GM18499 (cell line): ENCODE measurements around the gene IPO9.
A peak's percentile ranks its signal among the peaks of the same experiment; 100 is the strongest.
"Not testable (repeated sequence)": the region's sequence is repeated elsewhere in the genome, so short reads cannot be mapped to it uniquely, and the experiment has no call there.

Source experiments
- ATAC-seq: cut with Tn5 transposase; IDR thresholded peaks from one replicate; pipeline ENCODE4 v1.9.1; 2021; ENCODE audit warnings: moderate number of reproducible peaks; ENCODE audit not compliant: insufficient read depth, unreplicated experiment

The IPO9 gene

DNA sequence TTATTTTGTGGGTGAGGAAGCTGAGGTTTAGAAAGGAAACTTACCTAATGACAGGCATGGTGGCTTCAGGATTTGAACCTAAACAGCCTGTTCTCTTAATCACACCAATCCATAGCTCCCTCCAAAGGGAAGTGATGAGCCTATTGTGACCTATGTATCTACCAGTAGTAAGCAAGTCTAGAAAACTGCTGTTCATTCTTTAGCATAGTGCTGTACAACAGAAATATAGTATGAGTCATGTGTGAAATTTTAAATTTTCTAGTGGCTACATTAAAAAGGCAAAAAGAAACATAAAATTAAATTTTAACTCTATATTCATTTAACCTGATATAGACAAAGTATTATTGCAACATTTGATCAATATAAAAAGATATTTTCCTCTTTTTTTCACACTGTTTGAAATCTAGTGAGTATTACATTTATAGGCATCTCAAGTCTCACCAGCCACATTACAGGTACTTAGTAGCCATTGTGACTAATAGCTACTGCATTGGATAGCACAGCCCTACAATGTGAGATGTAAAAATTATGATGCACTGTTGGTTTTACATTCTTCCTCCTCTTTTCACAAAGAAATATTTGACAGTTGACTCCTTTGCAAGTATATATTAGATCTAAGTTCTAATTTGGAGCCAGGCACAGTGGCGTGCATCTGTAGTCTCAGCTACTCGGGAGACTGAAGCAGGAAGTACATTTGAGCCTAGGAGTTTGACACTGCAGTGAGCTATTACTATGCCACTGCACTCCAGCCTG, 16.6 kb downstream of the IPO9 start:
- ATAC-seq, result no peak

DNA sequence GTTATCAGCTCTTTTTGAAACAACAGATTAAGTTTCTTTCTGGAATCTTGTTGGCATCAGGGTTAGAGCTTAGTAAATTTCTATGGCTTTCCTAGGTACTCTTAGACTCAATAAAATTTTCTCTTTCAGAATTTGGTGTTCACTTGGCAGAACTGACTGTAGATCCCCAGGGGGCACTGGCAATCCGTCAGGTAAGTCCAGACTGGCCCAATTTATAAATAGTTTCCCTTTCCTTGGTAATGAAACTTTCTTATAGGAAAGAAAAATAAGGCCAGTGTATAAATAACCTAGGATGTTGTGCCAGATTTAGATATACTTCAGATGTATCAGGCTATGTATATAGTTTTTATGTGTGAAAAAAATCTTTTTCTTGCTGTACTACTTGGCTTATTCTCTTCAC, 18.2 kb downstream of the IPO9 start:
- no peak for ATAC-seq

DNA sequence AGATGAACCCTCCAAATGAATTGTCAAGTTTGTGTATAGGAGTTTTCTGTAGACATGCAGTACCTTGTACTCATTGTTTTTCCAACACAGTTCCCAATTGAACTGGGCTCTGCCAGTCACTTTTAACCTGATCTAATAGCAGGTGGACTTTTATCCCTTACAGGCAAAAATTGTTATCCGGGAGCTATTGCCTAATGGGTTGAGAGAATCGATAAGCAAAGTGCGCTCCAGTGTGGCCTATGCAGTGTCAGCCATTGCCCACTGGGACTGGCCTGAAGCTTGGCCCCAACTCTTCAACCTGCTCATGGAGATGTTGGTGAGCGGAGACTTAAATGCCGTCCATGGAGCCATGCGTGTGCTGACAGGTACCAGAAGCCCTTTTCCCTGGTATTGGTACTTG, 19.3 kb downstream of the IPO9 start:
- no peak for ATAC-seq

DNA sequence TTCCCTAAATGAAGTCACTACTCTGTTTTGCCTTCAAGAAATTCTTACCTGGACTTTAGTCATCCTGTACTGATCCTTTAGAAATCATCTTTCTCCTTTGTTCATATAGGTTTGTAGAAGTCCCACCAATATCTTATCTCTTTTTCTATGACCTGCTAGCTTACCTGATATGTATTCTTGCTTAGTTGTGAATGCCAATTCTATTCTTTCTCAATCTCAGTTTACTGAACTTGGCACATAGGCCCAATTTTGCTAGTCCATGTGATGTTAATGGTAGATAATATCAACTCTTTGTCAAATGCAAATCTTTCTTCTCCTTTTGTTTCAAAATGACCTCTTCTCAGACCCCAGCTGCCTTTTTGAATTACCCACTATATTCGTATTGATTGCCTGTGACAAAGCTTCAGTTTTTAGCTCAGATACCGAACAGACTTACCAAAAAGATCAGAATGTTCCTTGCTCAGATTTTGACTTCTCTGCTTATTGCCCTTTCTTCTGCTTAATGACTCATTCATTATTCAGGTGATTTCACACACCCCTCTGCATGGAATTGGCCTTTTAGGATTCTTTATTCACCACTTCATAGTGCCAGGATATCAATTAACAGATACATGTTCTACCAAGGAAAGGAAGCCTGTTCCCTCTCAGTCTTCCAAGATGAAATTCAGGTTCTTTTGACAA, 20.6 kb downstream of the IPO9 start:
- ATAC-seq, result no peak

DNA sequence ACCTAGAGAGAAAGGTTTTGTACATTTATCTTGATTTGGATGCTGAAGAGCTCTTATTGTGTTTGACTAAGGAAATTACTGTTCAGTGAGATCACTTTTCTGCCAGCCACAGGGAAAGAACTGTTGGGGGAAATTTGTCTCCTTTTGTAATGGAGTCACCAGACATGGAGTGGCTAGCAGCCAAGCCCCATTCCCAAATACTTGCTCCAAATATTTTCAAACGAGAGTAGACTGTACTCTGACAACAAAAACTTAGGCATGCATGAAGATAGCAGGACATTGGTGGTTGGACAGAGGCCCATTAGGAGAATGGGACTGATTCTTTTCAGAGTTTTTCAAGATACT, 21.1 kb downstream of the IPO9 start:
- no peak for ATAC-seq

DNA sequence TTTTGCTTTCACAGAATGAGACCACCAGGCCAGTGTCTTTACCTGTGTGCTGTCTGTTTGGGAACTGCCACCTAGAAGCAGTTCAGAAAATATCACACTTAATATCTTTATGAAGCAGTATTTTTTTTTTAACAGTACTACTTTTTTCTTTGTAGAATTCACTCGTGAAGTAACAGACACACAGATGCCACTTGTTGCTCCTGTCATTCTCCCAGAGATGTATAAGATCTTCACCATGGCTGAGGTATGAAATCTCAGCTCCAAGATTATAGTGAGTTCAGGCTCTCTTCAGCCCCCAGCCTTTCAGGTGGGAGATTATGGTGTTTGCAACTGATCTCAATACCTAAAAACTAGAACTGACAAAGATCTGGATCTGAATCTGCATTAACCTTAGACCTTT, 23.0 kb downstream of the IPO9 start:
- ATAC-seq, result no peak

DNA sequence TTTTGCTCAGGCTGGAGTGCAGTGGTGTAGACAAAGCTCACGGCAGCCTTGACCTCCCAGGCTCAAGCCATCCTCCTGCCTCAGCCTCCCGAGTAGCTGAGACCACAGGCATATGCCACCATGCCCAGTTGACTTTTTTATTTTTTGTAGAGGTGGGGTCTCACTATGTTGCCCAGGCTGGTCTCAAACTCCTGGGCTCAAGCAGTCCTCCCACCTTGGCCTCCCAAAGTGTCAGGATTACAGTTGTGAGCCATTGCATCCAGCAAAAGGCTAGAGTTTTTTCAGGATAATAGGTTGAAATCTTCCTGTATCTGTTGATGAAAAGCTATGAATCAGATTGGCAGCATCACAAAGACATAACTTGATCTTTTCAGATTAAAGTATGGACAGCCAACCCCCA, 27.8 kb downstream of the IPO9 start:
- ATAC-seq, result not testable (repeated sequence)

DNA sequence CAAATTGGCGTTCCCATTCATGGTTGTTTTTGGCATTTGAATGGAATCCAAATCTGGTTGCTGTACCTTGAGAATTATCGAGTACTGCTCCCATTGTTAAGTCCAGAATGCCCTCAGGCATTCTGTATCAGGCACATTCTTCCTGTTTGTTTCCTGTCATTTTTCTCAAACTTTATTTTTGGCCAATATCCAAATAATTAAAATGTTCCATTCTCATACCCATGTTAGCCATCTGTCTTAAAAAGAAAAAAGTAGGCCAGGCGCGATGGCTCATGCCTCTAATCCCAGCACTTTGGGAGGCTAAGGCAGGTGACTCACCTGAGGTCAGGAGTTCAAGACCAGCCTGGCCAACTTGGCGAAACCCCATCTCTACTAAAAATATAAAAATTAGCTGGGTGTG, 30.5 kb downstream of the IPO9 start:
- ATAC-seq, result no peak

DNA sequence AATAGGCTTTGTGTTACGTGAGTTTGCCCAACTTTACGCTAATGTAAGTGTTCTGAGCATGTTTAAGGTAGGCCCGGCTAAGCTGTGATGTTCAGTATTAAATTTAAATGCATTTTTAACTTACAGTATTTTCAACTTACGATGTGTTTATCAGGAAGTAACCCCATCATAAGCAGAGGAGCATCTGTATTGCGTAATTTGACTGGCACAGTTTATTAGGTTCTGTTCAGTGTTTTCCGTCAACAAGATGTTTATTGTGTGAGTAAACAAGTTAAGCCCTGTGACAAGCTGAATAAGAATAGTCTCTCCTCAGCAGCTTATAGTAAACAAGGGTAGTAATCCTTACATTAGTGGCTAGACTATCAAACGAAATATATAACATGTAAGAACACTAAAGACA, 32.5 kb downstream of the IPO9 start:
- no peak for ATAC-seq

DNA sequence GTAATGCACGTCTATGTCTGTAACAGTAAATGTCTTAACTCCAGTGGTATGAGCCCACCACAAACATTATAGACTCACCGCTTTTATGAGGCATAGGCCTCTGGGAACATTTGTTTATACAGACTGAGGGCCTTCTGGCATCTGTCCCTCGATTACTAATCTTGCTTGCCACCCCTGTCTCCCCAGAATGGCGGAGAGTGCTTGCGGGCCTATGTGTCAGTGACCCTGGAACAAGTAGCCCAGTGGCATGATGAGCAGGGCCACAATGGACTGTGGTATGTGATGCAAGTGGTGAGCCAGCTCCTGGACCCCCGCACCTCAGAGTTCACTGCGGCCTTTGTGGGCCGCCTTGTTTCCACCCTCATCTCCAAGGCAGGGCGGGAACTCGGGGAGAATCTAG, 41.4 kb downstream of the IPO9 start:
- ATAC-seq, result no peak

DNA sequence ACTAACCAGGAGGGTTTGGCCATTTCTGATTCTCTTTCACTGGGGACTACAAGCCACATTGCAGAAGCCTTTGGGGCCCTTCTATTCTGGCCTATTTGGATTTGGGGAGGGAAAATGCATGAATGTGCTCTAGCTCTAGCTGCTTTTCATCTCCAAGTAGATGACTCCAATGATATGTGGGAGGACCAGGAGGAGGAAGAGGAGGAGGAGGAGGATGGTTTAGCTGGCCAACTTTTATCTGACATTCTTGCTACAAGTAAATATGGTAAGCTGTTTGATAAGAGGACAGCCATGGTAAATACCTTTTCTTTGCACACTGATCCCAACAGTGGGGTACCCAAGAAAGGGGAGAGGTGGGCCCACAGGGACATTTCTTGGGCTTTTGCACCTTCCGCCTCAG, 45.7 kb downstream of the IPO9 start:
- ATAC-seq, result no peak

DNA sequence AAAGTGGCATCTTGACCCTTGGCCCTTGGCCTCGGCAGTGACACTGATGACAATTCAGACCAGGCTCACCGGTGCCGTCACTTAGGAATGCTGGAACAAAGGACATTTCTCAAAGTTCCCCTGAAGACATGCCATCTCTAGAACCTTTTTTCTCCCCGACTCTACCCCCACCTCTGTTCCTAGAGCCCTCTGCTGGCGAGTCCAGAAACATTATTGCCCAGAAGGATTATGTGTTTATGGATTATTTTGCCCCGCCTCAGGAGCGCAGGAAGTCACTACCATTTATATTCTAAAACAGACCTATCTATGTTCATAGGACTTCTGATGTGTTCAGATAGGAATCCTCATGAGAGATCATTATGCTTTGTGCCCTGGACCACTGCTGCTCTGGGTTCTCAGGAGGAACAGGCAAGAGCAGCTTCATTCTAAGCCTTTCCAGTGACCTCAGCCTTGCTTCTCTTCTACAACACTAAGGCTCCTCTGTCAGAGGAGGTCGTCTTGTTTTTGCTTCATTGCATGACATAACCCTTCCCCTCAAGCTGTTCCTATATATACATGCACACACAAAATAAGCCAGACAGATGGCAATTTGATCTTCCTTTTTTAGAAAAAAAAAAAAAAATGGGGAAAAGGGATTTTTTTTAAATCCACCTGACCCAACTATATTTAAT, 47.3 kb downstream of the IPO9 start:
- no peak for ATAC-seq

DNA sequence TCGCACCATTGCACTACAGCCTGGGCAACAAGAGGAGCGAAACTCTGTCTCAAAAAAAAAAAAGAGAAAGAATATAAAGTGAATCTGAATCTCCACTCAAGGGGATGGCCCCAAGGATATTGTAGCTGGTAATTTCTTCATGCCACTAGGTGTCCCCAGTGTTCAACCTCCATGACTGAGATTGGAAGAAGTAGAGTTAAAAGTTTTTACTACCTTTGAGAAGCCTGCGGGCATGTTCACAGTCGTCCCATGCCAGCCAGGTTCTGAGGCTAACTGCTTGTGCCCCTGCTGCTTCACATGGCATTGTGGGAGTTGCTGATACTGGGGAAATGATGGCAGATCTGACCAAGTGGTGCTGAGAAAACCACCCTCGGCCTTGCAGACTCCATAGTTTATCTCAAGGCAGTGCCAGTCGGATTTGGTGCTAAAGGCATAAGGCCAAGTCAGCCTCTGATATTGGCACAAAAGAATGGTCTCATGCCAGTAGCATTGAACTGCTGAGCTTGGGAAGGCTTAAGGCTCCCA, 49.0 kb downstream of the IPO9 start:
- ATAC-seq, result no peak

DNA sequence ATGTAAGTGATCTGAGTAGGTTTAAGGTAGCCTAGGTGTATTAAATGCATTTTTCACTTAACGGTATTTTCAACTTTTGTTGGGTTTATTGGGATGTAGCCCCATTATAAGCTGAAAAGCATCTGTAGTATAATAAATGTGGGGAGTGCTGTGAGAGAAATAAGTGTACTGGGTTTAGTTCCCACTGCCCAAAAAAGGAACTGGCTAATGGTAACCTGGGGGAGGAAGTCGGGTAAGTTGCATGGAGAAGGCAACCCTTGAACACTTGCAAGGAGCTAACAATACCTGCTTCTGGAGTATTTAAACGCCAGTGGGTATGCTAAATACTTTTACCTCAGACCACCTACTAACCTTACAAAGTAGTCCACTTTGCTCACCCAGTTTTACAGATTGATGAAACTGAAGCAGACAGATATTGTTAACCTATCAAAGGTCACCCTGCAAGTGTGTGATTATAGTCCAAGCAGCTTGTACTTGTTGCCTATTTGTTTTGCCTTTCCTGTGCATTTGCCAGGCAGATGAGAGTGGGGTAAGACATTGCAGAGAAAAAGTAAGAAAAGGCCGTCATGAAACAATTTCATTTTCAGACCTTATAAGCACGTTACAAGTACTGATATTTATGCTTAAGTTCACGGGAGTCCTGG, 52.1 kb downstream of the IPO9 start:
- ATAC-seq, result no peak

DNA sequence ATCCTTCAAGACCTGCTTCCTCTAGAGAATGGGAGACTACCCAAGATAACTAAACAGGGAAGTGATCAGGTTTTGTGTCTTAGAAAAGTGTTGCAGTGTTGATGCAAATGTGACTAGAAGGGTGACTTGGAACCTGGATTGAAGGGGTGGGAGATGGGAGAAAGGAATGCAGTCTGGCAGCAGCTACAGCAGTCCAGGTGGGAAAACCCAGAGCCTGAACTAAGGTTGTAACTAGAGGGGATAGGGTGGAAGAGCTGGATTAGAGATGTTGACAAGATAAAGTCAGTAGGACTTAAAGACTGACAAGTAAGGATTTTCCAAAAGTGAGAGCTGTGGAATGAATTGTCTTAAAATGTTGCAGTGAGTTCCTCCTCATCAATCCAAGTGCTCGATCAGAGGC, 52.7 kb downstream of the IPO9 start:
- no peak for ATAC-seq

DNA sequence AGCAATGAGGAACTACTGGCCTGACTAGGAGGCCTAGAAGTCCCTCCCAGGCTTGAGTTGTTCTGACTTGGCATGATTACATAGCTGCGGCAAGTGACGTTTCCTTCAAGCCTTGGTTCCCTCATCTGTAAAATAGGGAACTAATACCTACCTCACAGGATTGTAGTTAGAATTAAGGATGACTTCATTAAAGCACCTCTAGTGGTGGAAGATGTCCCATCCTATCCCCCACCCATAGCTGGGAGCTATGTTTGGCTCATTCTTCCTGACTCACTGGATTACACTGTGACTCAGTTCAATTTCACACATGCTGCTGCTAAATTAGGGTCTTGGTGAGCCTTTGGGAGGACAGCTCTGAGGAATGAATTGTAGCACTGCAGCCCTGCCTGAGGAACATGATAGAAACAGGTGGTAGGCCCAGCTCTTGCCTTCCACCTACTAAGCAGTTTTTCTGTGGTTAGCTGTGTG, 53.7 kb downstream of the IPO9 start:
- peak; percentile 55 for ATAC-seq

DNA sequence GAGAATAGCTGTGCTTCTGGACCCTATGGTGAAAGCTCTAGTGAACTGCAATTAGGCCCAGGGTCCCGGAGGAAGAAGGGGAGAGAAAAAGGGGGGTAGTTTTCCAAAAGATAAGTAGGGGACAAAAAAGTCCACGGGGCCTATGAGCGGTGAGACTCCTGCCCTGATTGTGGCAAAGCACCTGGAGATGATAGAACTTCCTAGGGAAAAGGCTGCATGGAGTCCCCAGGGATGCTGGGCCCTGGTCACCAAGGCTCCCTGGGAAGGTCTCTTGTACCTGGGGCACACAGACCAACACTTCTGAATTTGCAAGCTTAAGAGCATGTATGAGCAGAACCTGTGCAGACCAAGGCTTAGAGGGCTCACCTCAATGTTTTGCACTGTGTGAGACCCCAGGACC, 54.3 kb downstream of the IPO9 start:
- ATAC-seq, result no peak

DNA sequence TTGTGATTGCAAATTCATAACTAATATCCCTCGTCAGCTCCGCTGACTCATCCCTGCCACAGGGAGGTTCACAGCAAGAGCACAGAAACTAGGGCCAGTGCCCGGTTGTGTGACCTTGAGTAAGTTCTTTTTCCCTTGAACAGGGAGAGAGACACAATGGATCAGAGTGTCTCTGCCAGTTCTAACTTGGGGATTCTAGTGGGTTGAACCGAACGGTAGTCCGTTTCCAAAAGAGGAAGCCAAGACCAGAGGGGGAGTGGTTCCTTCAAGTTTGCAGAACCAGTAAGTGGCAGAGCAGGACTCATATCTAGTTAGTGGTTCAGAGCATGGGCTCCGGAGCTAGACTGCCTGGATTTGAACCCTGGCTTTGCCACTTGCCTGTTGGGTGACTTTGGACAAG, 54.8 kb downstream of the IPO9 start:
- ATAC-seq, result no peak

DNA sequence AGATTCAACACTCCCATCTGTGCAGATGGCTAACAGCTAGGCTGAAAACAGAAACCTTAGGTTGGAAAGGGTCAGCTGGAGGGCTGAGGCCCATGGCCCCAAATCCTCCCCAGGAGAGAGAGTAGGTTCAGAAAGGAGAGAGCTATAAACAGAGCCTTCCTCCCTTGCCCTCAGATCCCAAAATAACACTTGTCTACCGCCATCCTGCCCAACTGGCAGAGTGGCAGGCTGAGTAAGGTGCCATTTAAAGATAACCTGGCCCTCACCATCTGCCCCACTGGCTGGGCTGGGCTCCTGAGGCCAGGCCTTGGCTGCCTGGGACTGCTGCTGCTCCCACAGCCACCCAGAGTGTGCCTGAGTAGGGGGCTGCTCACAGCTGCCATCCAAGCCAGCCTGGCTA, 55.5 kb downstream of the IPO9 start:
- no peak for ATAC-seq

DNA sequence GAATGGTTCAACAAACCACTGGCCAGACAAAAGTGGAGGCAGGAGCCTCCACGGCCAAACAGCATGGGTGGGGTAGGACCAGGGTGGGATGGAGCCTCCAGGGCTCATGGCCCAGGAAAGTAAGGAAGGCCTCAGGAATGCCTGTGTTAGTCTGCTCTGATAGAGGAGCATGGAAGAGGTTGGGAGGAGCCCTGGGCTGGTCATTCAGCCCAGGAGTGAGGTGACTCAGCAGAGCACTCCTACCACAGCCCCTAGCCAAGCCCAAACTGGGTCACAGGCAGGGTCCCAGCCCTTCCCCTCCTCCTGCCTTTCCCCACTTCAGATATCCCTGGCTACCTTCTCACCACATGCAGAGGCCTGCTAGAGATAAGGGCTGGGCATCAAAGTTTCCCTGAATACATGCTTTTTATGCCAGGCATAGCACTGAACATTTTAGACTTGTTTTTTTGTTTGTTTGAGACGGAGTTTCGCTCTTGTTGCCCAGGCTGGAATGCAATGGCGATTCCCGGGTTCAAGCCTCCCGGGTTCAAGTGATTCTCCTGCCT, 56.6 kb downstream of the IPO9 start:
- ATAC-seq, result no peak
